HG02571 (cell line): ENCODE data around the gene HEXD.
"Not testable (repeated sequence)": the region's sequence is repeated elsewhere in the genome, so short reads cannot be mapped to it uniquely, and the experiment has no call there.

ENCODE experiments used
- ATAC-seq: cut with Tn5 transposase; IDR thresholded peaks from one replicate; pipeline ENCODE4 v1.9.1; 2021; ENCODE audit warnings: mild to moderate bottlenecking, moderate library complexity; ENCODE audit not compliant: unreplicated experiment

HEXD gene

GRCh38 chr17:82439829-82440365 lies 21.8 kb downstream of the HEXD start:
- no peak for ATAC-seq

- no peak for ATAC-seq
These were observed 22.4 kb downstream of the HEXD start for GRCh38 chr17:82440469-82440981.

- no peak for ATAC-seq
These were observed 23.0 kb downstream of the HEXD start for GRCh38 chr17:82440991-82441627.

GRCh38 chr17:82441691-82442487 lies 23.7 kb downstream of the HEXD start:
- ATAC-seq: no peak

DNA sequence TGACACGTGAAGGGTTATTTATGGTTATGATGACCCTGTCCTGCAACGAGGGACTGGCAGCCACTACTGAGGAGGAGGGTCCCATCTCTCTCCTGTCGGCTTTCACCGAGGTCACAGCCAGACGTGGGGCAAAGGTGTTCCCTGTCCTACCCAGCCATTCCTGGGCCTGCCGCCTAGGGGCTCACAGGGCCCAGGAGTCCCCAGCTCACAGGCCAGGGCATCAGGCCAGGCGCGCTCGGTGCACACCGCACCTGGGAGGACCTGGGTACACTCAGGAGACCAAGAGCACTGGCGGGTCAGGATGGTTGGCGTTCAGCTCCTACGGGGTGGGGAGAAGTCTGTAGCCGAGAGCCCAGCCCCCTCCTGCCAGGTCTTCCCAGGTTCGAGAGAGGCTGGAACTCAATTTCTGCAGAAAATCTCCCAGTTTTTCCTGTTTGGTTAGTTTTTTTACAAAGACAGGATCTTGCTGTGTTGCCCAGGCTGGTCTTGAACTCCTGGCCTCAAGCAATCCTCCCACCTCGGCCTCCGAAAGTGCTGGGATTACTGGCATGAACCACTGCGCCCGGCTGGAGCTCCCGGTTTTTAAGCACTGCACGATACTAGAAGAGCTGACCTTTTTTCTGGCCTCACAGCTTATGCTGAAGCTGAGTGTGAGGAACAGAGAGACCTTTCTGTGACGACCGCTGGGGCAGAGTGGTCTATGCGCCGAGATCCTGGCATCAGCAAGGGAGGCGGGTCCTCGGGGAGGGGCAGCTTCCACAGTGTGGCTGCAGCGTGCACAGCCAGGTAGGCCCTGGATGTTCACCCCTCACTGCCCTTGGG lies 24.7 kb downstream of the HEXD start:
- no peak for ATAC-seq

GRCh38 chr17:82443465-82444283 lies 25.5 kb downstream of the HEXD start:
- ATAC-seq: no peak

GRCh38 chr17:82444284-82444893 lies 26.2 kb downstream of the HEXD start:
- ATAC-seq: no peak

DNA sequence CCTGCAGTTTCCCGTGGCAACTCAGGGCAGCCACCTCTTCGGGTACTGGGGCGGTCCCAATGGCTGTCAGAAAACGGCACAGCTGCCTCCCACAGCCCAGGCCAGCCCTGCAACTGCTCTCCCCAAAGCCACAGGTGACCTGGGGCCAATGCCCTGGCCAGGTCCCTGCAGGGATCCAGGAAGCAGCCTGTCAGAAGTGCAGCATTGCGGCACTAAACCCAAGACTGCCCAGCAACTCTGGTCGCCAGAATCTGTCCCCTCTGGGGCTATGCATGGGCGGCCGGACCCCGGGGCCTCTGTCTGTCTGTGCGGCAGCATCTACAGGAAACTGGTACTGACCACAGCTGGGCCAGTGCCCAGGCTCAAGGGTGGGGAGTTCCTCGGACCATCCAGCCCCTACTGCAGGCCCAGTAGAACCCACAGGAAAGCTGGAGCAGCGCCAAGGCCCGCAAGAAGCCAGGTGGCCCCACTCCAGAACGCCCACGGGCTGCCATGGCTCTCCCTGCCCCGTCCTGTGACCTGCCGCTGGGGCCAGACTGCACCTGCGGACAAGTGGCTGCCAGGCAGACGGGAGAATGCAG lies 26.9 kb downstream of the HEXD start:
- ATAC-seq: no peak

DNA sequence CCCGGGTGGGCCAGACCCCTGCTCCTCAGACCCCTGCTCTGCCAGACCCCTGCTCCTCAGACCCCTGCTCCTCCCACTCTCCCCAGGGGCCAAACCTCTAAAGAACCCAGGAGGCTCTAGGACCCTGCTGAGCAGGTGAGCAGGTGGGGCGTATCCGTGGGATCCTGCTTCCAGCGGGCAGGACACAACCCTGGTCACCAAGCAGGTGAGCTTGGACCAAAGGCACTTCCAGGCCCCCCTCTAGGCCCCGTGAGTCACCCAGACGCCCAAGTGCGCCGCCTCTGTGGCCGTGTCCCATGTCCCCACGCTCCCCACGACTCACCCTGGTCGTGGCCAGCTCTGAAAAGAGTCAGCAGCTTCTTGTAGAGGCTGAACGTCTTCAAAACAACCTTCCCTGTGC lies 27.4 kb downstream of the HEXD start:
- no peak for ATAC-seq

DNA sequence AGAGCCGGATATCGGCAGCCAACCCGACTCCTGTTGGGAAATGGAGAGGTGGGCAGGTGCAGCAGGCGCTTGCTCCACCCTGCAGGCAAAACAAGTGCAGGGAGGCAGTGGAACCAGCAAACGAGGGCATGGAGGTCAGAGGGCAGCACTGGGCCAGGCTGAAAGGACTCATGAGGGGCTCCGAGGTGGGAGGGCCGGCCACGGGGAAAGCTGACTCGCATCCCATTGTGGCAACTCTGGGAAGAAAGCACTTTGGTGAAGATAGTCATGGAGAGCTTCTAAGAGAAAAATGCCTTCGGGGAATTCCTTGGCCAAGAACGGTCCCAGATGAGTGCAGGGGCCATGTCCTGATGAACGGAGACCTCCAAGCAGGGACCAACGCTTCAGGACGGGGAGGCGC lies 28.0 kb downstream of the HEXD start:
- no peak for ATAC-seq

DNA sequence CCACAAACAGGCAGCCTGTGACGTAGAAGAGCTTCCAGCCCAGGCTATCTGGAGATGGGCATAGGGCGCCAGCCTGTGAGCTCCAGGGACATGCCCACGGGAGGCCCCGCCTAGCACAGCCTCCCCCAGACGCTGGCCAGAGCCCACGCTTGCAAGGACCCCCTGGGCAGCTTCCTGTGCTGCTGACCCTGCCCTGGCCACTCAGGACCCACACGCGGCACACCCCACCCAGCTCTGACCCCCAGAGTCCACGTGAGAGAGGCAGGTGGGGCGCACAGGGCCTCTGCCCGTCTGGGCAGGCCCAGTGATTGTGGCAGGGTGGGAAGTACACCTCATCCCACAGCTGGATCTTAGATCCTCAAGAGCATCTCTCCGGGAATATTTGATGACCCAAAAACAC lies 28.5 kb downstream of the HEXD start:
- no peak for ATAC-seq

GRCh38 chr17:82447876-82448275 lies 29.7 kb downstream of the HEXD start:
- ATAC-seq: no peak

DNA sequence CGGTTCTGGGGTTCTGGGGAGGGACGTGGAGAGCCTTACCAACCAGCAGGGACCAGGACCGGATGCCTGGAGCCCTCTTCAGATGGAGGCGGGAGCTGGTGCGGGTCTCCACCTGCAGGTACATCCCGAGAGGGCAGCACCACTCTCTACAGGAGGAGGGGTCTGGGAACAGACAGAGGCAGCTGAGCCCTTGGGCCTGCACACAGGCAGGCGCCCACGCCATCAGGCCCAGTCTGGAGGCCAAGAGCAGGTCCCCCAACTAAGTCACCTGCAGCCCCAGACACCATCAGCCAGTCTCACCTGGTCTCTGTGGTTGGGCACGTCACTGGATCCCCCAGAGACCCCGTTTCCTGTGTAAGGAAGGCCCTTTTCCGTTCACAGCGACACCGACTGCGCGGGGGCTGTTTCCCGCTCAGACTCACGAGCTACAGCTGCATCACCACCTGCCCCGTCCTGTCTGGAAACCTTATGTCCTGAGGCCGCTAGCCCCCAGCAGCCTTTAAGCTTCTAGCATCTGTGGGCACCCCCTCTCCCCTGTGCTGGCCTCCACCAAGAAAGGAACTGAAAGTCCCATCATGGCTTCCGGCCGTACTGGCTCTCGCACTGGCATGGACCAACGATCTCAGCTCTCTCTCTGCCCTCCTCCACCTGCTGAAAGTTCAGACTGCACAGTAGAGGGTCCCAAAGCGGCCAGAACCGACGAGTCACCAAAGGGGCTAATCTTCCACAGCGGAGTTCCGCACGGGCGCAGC lies 31.2 kb downstream of the HEXD start:
- ATAC-seq: peak; percentile 47

DNA sequence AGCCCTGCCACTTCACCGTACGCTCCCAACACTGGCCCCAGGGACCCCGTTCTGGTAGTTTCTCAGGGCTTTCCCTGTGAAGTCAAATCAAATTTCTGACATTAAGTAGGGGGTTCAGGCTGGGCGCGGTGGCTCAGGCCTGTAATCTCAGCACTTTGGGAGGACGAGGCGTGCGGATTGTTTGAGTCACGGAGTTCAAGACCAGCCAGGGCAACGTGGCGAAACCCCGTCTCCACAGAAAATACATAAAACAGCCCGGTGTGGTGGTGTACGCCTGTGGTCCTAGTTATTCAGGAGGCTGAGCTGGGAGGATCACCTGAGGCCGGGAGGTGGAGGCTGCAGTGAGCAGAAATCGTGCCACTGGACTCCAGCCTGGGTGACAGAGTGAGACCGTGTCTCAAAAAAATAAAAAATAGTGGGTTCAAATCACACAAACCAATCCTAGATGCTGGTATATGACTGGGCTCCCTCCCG lies 31.8 kb downstream of the HEXD start:
- ATAC-seq: peak; percentile 16

GRCh38 chr17:82450357-82451106 lies 32.4 kb downstream of the HEXD start, which contains the start of gene CYBC1:
Gene CYBC1, minus strand, starts transcription at chr17:82450752. Its CDS starts 1,498 bp downstream, at chr17:82449254.
- ATAC-seq: peak; percentile 54

GRCh38 chr17:82452162-82452561 lies 34.0 kb downstream of the HEXD start:
- ATAC-seq: no peak

DNA sequence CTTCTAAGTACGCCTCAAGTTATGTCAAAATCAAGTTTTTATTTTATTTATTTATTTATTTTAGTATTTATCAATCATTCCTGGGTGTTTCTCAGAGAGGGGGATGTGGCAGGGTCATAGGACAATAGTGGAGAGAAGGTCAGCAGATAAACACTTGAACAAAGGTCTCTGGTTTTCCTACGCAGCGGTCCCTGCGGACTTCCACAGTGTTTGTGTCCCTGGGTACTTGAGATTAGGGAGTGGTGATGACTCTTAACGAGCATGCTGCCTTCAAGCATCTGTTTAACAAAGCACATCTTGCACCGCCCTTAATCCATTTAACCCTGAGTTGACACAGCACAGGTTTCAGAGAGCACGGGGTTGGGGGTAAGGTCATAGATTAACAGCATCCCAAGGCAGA lies 35.0 kb downstream of the HEXD start:
- not testable (repeated sequence) for ATAC-seq

DNA sequence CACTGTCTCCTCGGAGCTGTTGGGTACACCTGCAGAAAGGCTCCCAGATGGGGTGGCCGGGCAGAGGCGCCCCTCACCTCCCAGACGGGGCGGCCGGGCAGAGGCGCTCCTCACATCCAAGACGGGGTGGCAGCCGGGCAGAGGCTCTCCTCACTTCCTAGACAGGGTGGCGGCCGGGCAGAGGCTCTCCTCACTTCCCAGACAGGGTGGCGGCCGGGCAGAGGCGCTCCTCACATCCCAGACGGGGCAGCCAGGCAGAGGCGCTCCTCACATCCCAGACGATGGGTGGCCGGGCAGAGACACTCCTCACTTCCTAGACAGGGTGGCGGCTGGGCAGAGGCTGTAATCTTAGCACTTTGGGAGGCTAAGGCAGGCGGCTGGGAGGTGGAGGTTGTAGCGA lies 35.6 kb downstream of the HEXD start:
- ATAC-seq: not testable (repeated sequence)
